HG02943 (cell line): Measurements from ENCODE around the gene NBAS.

Source experiments
- ATAC-seq: cut with Tn5 transposase; IDR thresholded peaks from one replicate; pipeline ENCODE4 v1.9.1; 2021; ENCODE audit warnings: mild to moderate bottlenecking, low read depth, moderate library complexity; ENCODE audit not compliant: unreplicated experiment

Gene NBAS

GRCh38 chr2:15158532-15158931 lies 402.6 kb downstream of the NBAS start:
- no peak for ATAC-seq

- no peak for ATAC-seq
These were observed 403.0 kb downstream of the NBAS start for GRCh38 chr2:15158100-15158499.

GRCh38 chr2:15155959-15156574 lies 405.1 kb downstream of the NBAS start:
- ATAC-seq: no peak

- ATAC-seq: no peak
These were observed 406.8 kb downstream of the NBAS start for GRCh38 chr2:15154297-15154696.

- no peak for ATAC-seq
These were observed 408.8 kb downstream of the NBAS start for GRCh38 chr2:15152382-15152781.

GRCh38 chr2:15149063-15149462 lies 412.1 kb downstream of the NBAS start:
- no peak for ATAC-seq

GRCh38 chr2:15147591-15147990 lies 413.5 kb downstream of the NBAS start:
- no peak for ATAC-seq

- ATAC-seq: no peak
These were observed 414.2 kb downstream of the NBAS start for GRCh38 chr2:15146960-15147359.

- no peak for ATAC-seq
These were observed 415.2 kb downstream of the NBAS start for GRCh38 chr2:15145919-15146318.

GRCh38 chr2:15145046-15145817 lies 415.9 kb downstream of the NBAS start:
- ATAC-seq: no peak

GRCh38 chr2:15142069-15142689 lies 419.0 kb downstream of the NBAS start:
- ATAC-seq: peak; percentile 100

GRCh38 chr2:15141211-15141610 lies 419.9 kb downstream of the NBAS start:
- no peak for ATAC-seq

- ATAC-seq: no peak
These were observed 424.5 kb downstream of the NBAS start for GRCh38 chr2:15136639-15137038.

GRCh38 chr2:15134957-15135356 lies 426.2 kb downstream of the NBAS start:
- no peak for ATAC-seq

- no peak for ATAC-seq
These were observed 427.7 kb downstream of the NBAS start for GRCh38 chr2:15133461-15133860.

- no peak for ATAC-seq
These were observed 432.3 kb downstream of the NBAS start for GRCh38 chr2:15128846-15129245.

- ATAC-seq: no peak
These were observed 433.3 kb downstream of the NBAS start for GRCh38 chr2:15127876-15128275.

- ATAC-seq: no peak
These were observed 433.8 kb downstream of the NBAS start for GRCh38 chr2:15127301-15127700.

- ATAC-seq: no peak
These were observed 434.8 kb downstream of the NBAS start for GRCh38 chr2:15126373-15126772.

- no peak for ATAC-seq
These were observed 438.2 kb downstream of the NBAS start for GRCh38 chr2:15122915-15123314.

GRCh38 chr2:15120631-15121030 lies 440.5 kb downstream of the NBAS start:
- ATAC-seq: no peak

GRCh38 chr2:15119722-15120175 lies 441.4 kb downstream of the NBAS start:
- no peak for ATAC-seq
